ENCODE results near the gene NUP205.
"Not testable (repeated sequence)": the region's sequence is repeated elsewhere in the genome, so short reads cannot be mapped to it uniquely, and the experiment has no call there.

NUP205 gene

DNA sequence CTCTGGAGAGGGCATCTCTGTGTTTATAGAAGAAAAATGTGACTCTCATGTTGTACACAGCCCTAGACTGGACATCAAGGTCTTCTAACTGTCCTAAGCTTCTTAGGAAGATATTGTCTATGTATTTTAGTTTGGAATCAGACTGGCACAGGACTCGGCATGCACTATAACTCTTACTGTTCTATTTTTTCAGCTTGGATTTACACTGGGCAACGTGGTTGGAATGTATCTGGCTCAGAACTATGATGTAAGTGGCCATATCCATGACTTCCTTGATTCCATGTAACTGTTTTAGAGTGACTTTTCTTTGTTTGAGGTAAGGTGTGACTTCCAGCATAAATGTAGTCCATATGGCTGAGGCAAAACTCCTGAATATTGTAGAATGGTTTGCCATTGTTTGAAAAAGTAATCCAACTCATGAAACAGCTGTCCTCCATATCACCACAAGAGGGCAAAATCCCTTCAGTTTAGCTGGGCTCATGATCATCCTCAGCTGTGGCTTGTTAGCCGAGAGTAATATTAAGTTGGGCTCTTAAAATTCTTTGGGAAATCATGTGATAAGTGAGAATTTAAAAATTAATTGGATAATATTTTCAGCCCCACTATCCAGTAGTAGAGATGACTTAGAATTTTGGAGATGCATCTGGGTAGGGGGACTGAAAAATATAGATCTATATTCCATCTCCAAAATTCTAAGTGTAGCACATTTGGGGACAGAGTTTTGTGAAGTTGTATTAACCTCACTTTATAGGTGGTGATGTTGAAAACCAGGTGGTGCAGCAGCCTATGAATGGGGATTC is 115.0 kb downstream of the NUP205 start:
- DNase-seq = peak; percentile 38

DNA sequence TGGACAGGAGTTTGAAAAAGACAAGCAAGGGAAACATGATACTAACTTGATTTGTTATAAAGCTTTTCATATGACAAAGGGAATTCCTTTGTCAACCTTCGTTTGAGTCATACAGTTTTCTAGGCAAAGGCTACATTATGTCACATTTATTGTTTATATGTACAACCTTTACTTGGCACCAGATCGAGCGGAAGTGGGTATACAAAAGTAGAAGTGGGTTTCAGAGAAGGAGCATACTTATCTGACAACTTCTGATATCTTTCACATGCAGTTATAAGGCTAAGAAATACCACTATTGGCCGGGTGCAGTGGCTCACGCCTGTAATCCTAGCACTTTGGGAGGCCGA is 115.6 kb downstream of the NUP205 start:
- no peak for DNase-seq

DNA sequence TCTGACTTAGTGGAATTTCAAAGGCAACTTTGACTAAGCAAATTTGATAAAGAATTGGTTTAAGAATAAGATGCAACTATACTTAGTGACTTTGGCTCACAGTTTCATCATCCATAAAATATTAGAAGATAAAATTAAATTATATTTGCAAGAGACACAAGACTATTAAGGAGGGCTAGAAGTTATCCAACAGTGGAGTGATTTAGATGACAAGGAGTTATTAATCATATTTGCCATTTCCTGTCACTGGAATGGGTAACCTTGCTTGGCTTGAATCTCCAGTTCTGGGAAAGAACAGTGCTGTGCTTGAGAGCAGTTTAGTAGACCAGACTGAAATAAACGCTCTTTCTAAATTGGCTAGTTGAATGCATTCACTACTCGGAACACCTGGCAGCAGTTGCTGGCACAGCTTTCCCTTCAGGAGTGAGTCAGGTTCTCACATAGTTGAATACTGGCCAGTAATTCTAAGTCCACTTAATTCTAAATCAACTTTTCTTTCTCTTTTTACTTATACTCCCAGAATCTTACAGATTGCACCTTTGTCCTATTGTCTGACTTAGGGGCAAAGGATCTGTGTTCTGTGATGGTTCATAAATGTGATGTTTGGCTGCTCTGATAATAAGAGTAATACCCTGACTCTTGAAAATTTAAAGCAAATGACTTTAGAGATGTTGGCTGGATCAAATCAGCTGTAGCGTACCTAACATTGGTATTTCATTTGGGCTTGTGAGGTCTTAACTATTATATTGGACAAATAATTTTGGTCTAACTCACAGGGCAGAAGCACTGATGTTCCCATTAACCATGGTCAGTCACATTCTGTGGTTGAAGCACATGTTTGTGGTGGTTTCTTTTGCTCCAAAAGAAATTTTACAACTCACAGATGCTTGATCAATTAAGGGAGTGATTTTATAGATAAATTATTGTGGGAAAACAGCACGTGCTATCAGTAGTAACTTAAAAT is 121.2 kb downstream of the NUP205 start:
- no peak for DNase-seq

DNA sequence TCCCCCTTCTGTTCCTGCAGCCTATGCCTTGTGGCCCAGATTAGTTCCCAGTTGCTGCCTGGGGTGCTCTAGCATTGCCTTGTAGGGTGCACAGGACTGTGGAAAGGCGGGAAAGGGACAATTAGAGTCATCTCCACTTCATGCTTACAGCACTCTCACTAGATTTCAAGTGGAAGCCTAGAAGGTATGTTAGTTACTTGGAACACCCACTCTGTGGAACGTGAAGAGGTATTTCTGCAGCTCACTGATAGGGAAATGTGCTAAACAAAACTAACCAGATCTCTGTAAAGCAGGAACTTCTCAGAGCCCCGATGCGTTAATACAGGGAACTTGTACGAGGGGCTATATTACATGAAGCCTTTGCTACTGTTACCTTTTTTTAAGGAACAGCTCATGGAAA is 124.0 kb downstream of the NUP205 start:
- DNase-seq = no peak

DNA sequence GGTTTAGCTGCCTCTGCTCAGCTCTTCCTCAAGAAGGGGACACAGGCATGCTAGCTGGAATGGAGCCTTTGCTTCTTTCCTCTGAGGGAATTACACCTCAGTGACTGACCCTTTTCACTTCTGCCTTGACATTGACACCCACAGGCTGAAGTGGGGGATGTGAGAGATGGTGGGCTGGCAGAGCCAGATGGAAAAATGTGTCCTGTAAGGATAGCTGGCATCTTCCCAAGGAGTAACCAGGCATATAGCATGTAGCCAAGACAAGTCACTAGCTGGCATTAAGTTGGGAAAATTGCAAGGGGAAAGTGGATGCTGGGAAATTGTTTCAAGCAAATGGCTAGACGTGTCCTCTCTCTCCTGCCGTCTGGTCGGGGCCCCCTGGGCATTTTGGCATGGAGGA is 124.5 kb downstream of the NUP205 start:
- no peak for DNase-seq

DNA sequence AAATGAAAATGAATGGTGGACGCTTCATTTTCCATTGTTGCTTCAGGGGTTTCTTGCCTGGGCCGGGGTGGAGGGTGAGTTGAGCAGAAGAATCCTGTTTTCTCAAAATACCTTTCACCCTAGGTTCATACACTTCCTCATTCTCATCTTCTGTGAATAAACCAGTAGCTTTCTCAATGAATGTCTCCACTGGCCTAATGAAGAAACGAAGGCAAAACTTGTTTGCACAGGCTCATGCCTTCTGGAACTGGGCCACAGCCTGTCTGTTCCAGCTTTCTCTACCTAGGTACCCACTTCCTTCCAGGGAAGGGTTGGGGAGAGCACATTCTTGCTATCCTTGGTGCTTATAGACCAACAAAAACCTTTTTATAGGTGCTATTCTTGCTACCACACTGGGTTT is 125.9 kb downstream of the NUP205 start:
- no peak for DNase-seq

DNA sequence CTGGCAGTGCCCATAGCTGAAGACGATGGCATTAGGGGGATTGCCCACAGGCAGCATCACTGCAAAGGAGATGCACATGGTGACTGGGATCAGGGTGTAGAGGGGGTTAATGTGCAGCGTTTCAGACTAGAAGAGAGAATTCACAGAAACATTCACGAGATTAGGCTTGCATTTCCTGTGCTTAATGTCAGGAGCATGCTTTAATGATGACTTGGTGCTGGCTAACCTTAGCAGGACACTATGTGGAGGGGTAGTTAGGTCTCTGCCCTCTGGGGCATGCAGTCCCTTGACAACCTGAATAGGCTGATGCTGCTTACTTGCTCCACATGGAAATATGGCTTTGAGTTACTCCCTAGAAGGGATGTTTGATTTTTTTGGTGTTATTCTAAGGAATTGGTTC is 126.4 kb downstream of the NUP205 start:
- DNase-seq = no peak

DNA sequence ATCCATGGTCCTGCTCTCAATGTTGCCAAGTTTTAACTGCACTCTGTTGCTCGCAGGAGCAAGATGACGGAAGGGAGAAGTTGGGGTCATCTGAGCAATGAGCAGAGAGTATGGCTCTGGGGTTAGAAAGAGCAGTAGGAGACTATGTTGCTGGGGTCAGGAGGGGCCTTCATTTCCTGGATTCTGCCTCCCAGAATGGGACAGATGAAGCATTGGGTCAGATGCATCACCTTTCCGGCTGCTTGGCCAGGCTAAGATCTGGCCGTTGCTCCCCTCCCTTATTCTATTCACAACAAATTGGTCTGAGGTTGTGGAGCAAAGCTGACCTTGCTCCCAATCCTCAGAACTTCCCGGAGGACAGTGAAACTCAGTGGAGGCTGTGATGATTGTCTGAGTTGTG is 127.0 kb downstream of the NUP205 start:
- DNase-seq = no peak

DNA sequence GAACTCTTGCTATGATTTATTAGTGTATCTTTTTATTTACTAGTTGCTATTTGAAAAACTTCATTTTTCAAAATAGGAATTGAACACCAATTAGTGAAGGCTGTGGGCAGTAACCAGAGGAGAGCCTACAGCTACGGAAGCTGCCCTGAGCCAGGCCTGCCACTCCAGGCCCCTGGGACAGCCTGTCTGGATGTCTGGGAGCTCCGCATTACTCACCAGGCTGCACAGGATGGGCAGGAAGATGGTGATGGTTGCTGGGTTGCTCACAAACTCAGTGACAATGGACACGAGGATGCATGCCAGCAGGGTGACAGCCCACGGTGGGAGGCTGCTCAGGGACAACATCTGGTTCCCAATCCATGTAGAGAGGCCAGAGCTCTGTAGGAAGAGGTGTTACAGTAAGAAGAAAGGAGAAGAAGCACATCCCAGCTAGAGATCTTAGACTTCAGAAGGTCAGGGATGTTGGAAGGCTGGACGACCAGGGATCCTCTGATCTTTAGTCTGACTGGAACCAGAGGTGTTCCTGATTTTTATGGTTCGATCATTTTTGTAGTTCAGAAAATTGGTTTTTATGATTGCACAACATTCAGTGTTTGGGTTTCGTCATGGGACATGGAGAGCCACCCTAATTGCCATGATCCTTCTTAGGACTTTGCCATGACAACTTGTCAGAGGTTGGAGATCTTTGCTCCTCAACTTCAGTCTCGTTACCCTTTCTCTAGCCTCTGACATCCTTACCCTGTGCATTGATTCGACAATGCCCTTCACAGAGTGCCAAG is 127.8 kb downstream of the NUP205 start:
- no peak for DNase-seq

DNA sequence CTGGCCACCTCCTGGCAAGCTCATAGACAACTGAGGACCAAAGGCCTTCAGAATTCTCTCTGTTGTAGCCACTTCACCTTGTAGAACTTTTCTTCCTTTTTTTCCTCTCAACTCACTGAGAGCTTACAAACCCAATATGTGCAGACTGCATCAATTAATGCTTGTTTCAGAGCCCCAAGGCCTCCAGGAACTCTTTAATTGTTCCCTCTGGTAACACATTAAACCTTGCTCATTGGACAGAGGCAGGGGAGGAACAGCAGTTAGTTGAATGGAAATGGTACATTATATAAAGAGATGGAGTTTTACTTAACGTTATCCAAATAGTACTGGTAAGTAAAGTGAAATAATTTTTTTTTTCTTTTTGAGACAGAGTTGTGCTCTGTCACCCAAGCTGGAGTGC is 129.7 kb downstream of the NUP205 start:
- DNase-seq = no peak

DNA sequence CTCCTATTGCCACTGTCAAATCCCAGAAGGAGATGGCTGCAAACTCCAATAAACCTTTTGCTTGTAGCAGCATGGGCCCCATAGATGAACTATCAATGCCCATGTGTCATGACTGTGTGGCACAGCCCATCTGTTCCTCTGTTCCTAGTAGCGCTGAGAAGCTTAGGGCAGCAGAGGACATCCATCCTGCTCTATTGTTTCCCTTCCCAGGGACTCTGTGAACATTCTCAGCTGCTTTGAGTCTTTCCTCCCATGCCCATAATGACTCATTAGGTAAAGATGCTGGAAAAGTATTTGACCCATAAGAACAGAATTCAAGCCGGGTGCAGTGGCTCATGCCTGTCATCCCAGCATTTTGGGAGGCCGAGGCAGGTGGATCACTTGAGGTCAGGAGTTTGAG is 132.8 kb downstream of the NUP205 start:
- DNase-seq = no peak

DNA sequence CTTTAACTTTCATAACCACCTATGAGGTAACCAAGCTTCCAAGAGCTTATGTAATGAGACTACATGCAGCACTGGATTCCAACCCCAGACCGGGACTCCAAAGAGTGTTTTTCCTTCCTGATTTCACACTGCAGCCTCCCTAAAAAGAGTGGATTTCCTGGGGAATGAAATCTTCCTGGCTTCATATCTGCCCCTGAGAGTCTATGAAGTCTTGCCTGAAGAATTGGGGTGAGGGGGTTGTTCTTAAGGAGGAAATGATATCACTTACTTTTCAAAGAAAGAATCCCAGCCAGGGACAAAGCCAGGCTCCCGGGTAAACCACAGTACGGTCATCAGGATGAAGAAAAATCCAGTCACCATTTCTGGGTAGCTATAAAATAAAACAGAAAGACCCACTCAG is 134.3 kb downstream of the NUP205 start:
- no peak for DNase-seq

DNA sequence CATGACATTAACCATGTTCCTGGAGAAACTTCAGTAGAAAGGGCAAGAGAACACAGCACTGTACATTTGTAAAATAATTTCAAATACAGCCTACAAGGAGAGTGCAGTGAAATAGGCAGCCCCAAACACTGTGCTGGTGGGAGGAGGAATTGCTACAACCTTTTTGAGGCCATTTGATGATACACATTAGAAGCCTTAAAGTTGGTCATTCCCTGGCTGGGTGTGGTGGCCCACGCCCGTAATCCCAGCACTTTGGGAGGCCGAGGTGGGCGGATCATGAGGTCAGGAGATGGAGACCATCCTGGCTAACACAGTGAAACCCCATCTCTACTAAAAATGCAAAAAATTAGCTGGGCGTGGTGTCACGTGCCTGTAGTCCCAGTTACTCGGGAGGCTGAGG is 134.9 kb downstream of the NUP205 start:
- not testable (repeated sequence) for DNase-seq

DNA sequence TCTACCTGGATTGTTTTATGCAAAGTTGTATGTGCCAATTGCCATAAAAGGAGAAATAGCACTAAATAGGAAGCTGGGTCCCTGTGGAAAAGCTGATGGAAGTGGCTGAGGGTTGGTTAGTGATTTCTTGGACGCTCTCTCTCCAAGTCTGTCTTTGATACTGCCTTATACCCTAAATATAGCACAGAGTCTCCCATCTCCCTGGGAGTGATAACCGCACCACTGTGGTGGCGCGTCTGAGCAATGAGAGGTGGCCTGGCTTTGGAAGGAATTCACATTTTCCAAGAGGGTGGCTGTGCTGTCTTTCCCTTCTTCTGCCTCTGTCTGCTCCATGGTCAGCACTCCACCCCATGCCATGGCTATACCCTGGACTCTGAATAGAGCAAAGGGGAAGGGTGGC is 135.8 kb downstream of the NUP205 start:
- no peak for DNase-seq

DNA sequence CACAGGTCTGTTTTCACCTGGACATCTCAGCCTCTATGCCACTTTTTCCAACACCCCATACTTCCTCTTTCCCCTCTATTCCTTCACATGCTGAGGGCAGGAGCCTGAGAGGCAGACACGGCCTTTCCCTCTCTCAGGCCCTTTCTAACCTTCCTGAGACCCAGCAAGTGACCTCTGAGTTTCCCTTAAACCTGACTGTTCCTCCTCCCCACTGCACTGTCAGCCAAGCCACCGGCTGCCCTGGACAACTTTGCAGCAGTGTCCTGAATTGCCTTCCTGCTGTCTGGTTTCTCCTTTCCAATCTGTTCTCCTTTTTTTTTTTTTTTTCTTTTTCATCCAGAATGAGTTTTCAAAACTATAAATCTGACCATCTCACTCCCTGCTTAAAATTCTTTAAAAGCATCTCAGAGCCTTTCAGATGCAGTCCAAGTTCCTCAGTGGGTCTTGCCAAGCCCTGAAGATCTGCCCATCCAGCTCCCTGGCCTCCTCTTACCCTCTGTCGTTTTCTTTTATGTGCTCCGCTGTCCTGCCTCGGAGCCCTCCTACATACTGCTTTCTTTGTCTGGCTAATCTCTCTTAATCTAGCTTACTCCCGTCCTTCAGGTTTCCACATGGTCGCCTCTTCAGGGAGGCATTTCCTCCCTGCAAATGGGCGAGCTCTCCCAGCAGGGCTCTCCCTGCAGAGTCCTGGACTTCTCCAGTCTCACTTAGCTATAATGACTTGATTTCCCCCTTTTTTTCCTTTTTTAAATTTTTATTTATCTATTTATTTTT is 139.7 kb downstream of the NUP205 start:
- no peak for DNase-seq
